H1 (cell line): ENCODE measurements around the gene IFT122. TPM values are rescaled to one million over a fixed set of nuclear protein-coding genes. Genes with fewer than 3 reads are reported as not detected.
A peak's percentile ranks its signal among the peaks of the same experiment; 100 is the strongest.

Experiments used
- CTCF ChIA-PET: fragments of 300-600 bp; sonication (Branson Sonifier 250); formaldehyde crosslinking; loops from one replicate; lab custom pipeline; 2021; ENCODE audit not compliant: partially characterized antibody; lab: Charles Lee
- POLR2A ChIA-PET: fragments of 300-600 bp; sonication (Branson Sonifier 250); formaldehyde crosslinking; loops from one replicate; lab custom pipeline; 2021; ENCODE audit warnings: inconsistent platforms; ENCODE audit not compliant: partially characterized antibody; lab: Charles Lee
- DNase-seq, 2 experiments: peaks; one replicate each; pipeline versions ENCODE4 v3.0.0 to v3.0.0-alpha.2; 2010 to 2022; ENCODE audit warnings: low spot score in 2 of 2, low read depth in 1 of 2, mixed read lengths in 1 of 2
- FAIRE-seq: peaks from 2 replicates; lab custom pipeline; 2011; peaks lifted over from hg19 to GRCh38; lab: Jason Lieb, UNC
- H2AFZ ChIP-seq: 2 replicates; pipeline ENCODE4 v1.8.1; 2012; ENCODE audit warnings: low read length, inconsistent platforms
- H2AK5ac ChIP-seq: 2 replicates; pipeline ENCODE4 v1.6.1; 2013; ENCODE audit warnings: low read depth, low read length
- H2BK120ac ChIP-seq: replicated peaks from 2 replicates; pipeline ENCODE3; 2013; ENCODE audit warnings: low read depth, low read length, inconsistent platforms
- H2BK12ac ChIP-seq: 2 replicates; pipeline ENCODE4 v1.6.1; 2013; ENCODE audit warnings: low read depth, low read length
- H2BK15ac ChIP-seq: 2 replicates; pipeline ENCODE4 v1.6.1; 2013; ENCODE audit warnings: low read length
- H2BK20ac ChIP-seq: 2 replicates; pipeline ENCODE4 v1.6.1; 2013; ENCODE audit warnings: low read length
- H2BK5ac ChIP-seq: 2 replicates; pipeline ENCODE4 v1.6.1; 2013; ENCODE audit warnings: low read depth, low read length
- H3K14ac ChIP-seq: 2 replicates; pipeline ENCODE4 v1.6.1; 2013; ENCODE audit warnings: inconsistent platforms; ENCODE audit not compliant: insufficient read length
- H3K18ac ChIP-seq: 2 replicates; pipeline ENCODE4 v1.6.1; 2013; ENCODE audit warnings: low read length; ENCODE audit errors: extremely low read depth
- H3K23ac ChIP-seq: 2 replicates; pipeline ENCODE4 v1.6.1; 2013; ENCODE audit warnings: inconsistent platforms; ENCODE audit not compliant: insufficient read length
- H3K23me2 ChIP-seq: 2 replicates; pipeline ENCODE4 v1.6.1; 2013; ENCODE audit warnings: low read depth, low read length
- H3K27ac ChIP-seq: 2 replicates; pipeline ENCODE4 v1.6.1; 2011; ENCODE audit warnings: low read depth, low read length, inconsistent platforms
- H3K27me3 ChIP-seq, 4 experiments: replicated peaks in 1 of 4; 1 replicate in 1 of 4; 2 replicates in 3 of 4; pipeline versions ENCODE4 v1.6.1 to v1.8.1; 2011 to 2013; ENCODE audit warnings: low read length in 3 of 4, mild to moderate bottlenecking in 3 of 4, inconsistent platforms in 2 of 4, mixed read lengths in 2 of 4, moderate library complexity in 1 of 4; ENCODE audit not compliant: control insufficient read depth in 3 of 4, insufficient read depth in 3 of 4; ENCODE audit errors: extremely low read depth in 1 of 4
- H3K36me3 ChIP-seq, 4 experiments: 2 replicates each; pipeline versions ENCODE4 v1.6.1 to v1.8.1; 2011 to 2013; ENCODE audit warnings: mild to moderate bottlenecking in 4 of 4, low read length in 3 of 4, moderate library complexity in 2 of 4, control low read depth in 1 of 4, inconsistent platforms in 1 of 4; ENCODE audit not compliant: insufficient read depth in 4 of 4, control insufficient read depth in 2 of 4
- H3K4ac ChIP-seq: replicated peaks from 2 replicates; pipeline ENCODE3; 2013; ENCODE audit warnings: low read length, low read depth, mixed read lengths, inconsistent platforms; ENCODE audit not compliant: insufficient read length
- H3K4me1 ChIP-seq, 4 experiments: replicated peaks in 1 of 4; 1 replicate in 1 of 4; 2 replicates in 3 of 4; pipeline versions ENCODE4 v1.6.1 to v1.8.1; 2011 to 2013; ENCODE audit warnings: low read length in 3 of 4, inconsistent platforms in 2 of 4, mixed read lengths in 1 of 4; ENCODE audit not compliant: insufficient read depth in 4 of 4, control insufficient read depth in 3 of 4
- H3K4me2 ChIP-seq, 2 experiments: 2 replicates each; pipeline versions ENCODE4 v1.6.1 to v1.8.1; 2011 to 2013; ENCODE audit warnings: low read depth in 2 of 2, low read length in 2 of 2, control low read depth in 1 of 2, inconsistent platforms in 1 of 2, mild to moderate bottlenecking in 1 of 2; ENCODE audit not compliant: insufficient read depth in 1 of 2
- H3K4me3 ChIP-seq, 4 experiments: fragments of 200-600, 300-600 bp in 1 of 4; sonication (generic), shearing (Covaris generic), sonication (Bioruptor Twin) in 1 of 4; 2 replicates each; pipeline versions ENCODE4 v1.5.1 to v1.8.1; 2011 to 2016; ENCODE audit warnings: low read length in 4 of 4, low read depth in 3 of 4, control low read depth in 2 of 4, inconsistent platforms in 2 of 4, mild to moderate bottlenecking in 2 of 4, mixed read lengths in 1 of 4, moderate library complexity in 1 of 4; ENCODE audit not compliant: insufficient read depth in 2 of 4; ENCODE audit errors: extremely low read depth in 1 of 4
- H3K56ac ChIP-seq: replicated peaks from 2 replicates; pipeline ENCODE3; 2013; ENCODE audit warnings: low read depth, mild to moderate bottlenecking, mixed read lengths, low read length, inconsistent platforms; ENCODE audit not compliant: insufficient read length
- H3K79me1 ChIP-seq: 2 replicates; pipeline ENCODE4 v1.6.1; 2013; ENCODE audit warnings: low read depth, low read length, control low read depth
- H3K79me2 ChIP-seq, 2 experiments: 2 replicates each; pipeline versions ENCODE4 v1.6.1 to v1.8.1; 2012 to 2013; ENCODE audit warnings: low read length in 2 of 2, mild to moderate bottlenecking in 2 of 2, inconsistent platforms in 1 of 2; ENCODE audit not compliant: insufficient read depth in 2 of 2, control insufficient read depth in 1 of 2
- H3K9ac ChIP-seq, 4 experiments: replicated peaks in 1 of 4; 1 replicate in 1 of 4; 2 replicates in 3 of 4; pipeline versions ENCODE4 v1.6.1 to v1.8.1; 2011 to 2013; ENCODE audit warnings: low read depth in 3 of 4, low read length in 3 of 4, control low read depth in 2 of 4, mild to moderate bottlenecking in 2 of 4, moderate library complexity in 2 of 4, inconsistent platforms in 1 of 4; ENCODE audit errors: extremely low read depth in 1 of 4
- H3K9me3 ChIP-seq, 2 experiments: 2 replicates each; pipeline versions ENCODE4 v1.6.1 to v1.8.1; 2012 to 2013; ENCODE audit warnings: mild to moderate bottlenecking in 2 of 2, moderate library complexity in 2 of 2, control low read depth in 1 of 2, inconsistent platforms in 1 of 2, low read depth in 1 of 2, low read length in 1 of 2, mixed read lengths in 1 of 2; ENCODE audit not compliant: insufficient read depth in 2 of 2
- H4K20me1 ChIP-seq, 2 experiments: replicated peaks in 1 of 2; 2 replicates each; pipeline versions ENCODE3 to v1.8.1; 2011 to 2013; ENCODE audit warnings: inconsistent platforms in 2 of 2, low read length in 2 of 2, mild to moderate bottlenecking in 1 of 2; ENCODE audit not compliant: insufficient read depth in 2 of 2, control insufficient read depth in 1 of 2
- H4K5ac ChIP-seq: 2 replicates; pipeline ENCODE4 v1.6.1; 2013; ENCODE audit warnings: low read length, low read depth, mixed read lengths, inconsistent platforms; ENCODE audit not compliant: insufficient read length
- H4K8ac ChIP-seq: 2 replicates; pipeline ENCODE4 v1.8.0; 2013; ENCODE audit warnings: mild to moderate bottlenecking, moderate library complexity, low read length, inconsistent platforms; ENCODE audit not compliant: insufficient read depth; ENCODE audit errors: extremely low read depth
- H4K91ac ChIP-seq: replicated peaks from 2 replicates; pipeline ENCODE3; 2013; ENCODE audit warnings: low read length, mixed read lengths, inconsistent platforms; ENCODE audit not compliant: insufficient read length
- BRCA1 ChIP-seq: IDR thresholded peaks from 2 replicates; pipeline ENCODE4 v1.6.1; 2012; ENCODE audit warnings: low read depth, low read length, improper control_type of control experiment
- CBX8 ChIP-seq: fragments of 300-800, 300-1000 bp; sonication (generic); IDR thresholded peaks from 2 replicates; pipeline ENCODE4 v1.7.1; 2016; ENCODE audit warnings: low read depth, low read length, borderline replicate concordance
- CHD1 ChIP-seq: IDR thresholded peaks from 2 replicates; pipeline ENCODE4 v1.6.1; 2012; ENCODE audit warnings: low read depth, low read length, improper control_type of control experiment
- GTF2F1 ChIP-seq: IDR thresholded peaks from 2 replicates; pipeline ENCODE4 v1.6.1; 2012; ENCODE audit warnings: low read depth, low read length, improper control_type of control experiment, borderline replicate concordance
- JUN ChIP-seq: IDR thresholded peaks from 2 replicates; pipeline ENCODE4 v1.6.1; 2011; ENCODE audit warnings: low read depth, mild to moderate bottlenecking, improper control_type of control experiment, low read length
- SP1 ChIP-seq: IDR thresholded peaks from 2 replicates; pipeline ENCODE4 v1.6.1; 2011; ENCODE audit warnings: low read depth, low read length
- SP4 ChIP-seq: IDR thresholded peaks from 2 replicates; pipeline ENCODE4 v1.6.1; 2012; ENCODE audit warnings: low read length, inconsistent platforms
- TAF1 ChIP-seq: IDR thresholded peaks from 2 replicates; pipeline ENCODE4 v1.6.1; 2011; ENCODE audit warnings: mild to moderate bottlenecking, low read depth, low read length
- ZNF274 ChIP-seq: IDR thresholded peaks from 2 replicates; pipeline ENCODE4 v1.7.0; 2012; ENCODE audit warnings: low read length, borderline replicate concordance; ENCODE audit errors: extremely low read depth
- WGBS, 2 experiments: shearing (Covaris generic) in 1 of 2; methylation state at CpG; one replicate each; pipeline versions ENCODE4 v1.1.6 to v1.1.7; 2013 to 2015; ENCODE audit warnings: low lambda C conversion rate in 2 of 2, mixed read lengths in 2 of 2, inconsistent platforms in 1 of 2, low coverage in 1 of 2, missing lambda C conversion rate in 1 of 2; ENCODE audit not compliant: insufficient replicate concordance in 2 of 2, insufficient coverage in 1 of 2, insufficient read length in 1 of 2; ENCODE audit errors: extremely low coverage in 1 of 2, missing lambda C conversion rate in 1 of 2; 5-methylcytosine and 5-hydroxymethylcytosine counted together
- polyA plus RNA-seq, 7 experiments: library from polyadenylated mRNA; depleted of rRNA in 3 of 7; stranded (reverse) in 5 of 7; unstranded in 2 of 7; fragments of >200 nt in 5 of 7; fragments of 200-250 nt in 2 of 7; gene quantifications; 1 replicate in 5 of 7; 2 replicates in 1 of 7; 4 replicates in 1 of 7; pipeline versions ENCODE4 v1.2.1 to v1.2.3, GENCODE V29; 2011 to 2013; ENCODE audit warnings: missing spikeins in 2 of 7, mixed read lengths in 2 of 7
- total RNA-seq: library from RNA; stranded (reverse); fragmentation: NEBNext Ultra II Directional; extraction: Animal tissue kit (Norgen Biotek cat#: 25700); gene quantifications from 2 replicates; pipeline ENCODE4 v1.2.1, GENCODE V29; 2021

Gene IFT122
- total and polyA plus RNA-seq, 2 of the 8 experiments (the other 6 are each of a cell fraction or from before 2014, with no cell fraction given): 23.7 to 25.1 TPM

DNA sequence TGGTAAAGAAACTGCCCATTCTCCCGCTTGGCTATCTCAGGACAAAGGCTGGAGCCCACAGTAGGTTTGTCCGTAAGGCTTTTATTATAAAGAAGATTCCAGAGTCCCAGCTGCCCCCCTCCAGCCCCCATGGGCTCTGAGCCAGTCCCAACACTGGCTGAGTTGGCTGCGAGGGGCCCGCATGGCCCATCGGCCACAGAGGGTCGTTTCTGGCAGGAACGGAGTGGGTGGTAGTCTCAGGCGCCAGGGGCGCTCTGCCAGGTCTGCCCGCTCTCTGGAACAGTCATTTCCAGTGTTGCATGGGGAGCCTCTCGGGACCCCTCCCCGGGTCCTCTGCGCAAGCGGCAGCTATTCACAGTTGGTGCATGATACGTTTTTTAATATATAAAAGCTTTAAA is 115.1 kb downstream of the IFT122 start:
- no peak overlapping the region for H4K8ac ChIP-seq
- no peak overlapping the region for H4K5ac ChIP-seq
- no peak for DNase-seq
- H3K4me3 ChIP-seq: no peak overlapping the region
- no peak overlapping the region for H2AFZ ChIP-seq
- H3K79me1 ChIP-seq: no peaks in the 10 kb centered on the region
- no peak overlapping the region for H2BK120ac ChIP-seq
- H3K36me3 ChIP-seq: no peaks in the 10 kb centered on the region; a peak in 1 of 8 replicates
- 94% methylated on average over 15 of the region's 15 CpGs; no CpG with 5 or more reads in 1 of the 2 experiments for WGBS, 2 experiments
- no peak overlapping the region for H3K27ac ChIP-seq
- H2AK5ac ChIP-seq: no peak overlapping the region
- CTCF ChIA-PET: interaction anchor here (0.9 to 11.3 kb wide), 7 partner anchors 11 to 168 kb away, joined by 3 to 93 read pairs (median 5); partner anchors contain the start of genes H1-8 and RHO
- no peak overlapping the region for H2BK20ac ChIP-seq
- no peaks in the 10 kb centered on the region; a peak in 1 of 7 replicates for H3K27me3 ChIP-seq
- H2BK12ac ChIP-seq: no peak overlapping the region
- H3K23me2 ChIP-seq: no peaks in the 10 kb centered on the region
- 0 out of 2 replicates have a peak overlapping the region, but pooled peaks have one; percentile 44 for H2BK5ac ChIP-seq
- no peak overlapping the region for H3K4ac ChIP-seq
- H4K91ac ChIP-seq: no peak overlapping the region
- H3K9me3 ChIP-seq: no peaks in the 10 kb centered on the region
- H3K79me2 ChIP-seq: no peaks in the 10 kb centered on the region
- no peak overlapping the region for H3K4me2 ChIP-seq
- H3K18ac ChIP-seq: no peak overlapping the region
- no peak overlapping the region for H2BK15ac ChIP-seq
- H3K9ac ChIP-seq: no peak overlapping the region
- peaks cover 3 to 22% (median 11%) of the 10 kb centered on the region in 4 experiments for H3K4me1 ChIP-seq
- no peak for FAIRE-seq
- H3K23ac ChIP-seq: no peak overlapping the region
- POLR2A ChIA-PET: interaction anchor here (0.7 to 1.2 kb wide), 5 partner anchors 11 to 239 kb away, joined by 3 to 5 read pairs (median 4); a partner anchor contains a TSS
- no peak overlapping the region for H3K56ac ChIP-seq
- no peak overlapping the region for H3K14ac ChIP-seq
- peaks cover 0 to 1% of the 10 kb centered on the region in 2 experiments for H4K20me1 ChIP-seq
- TF ChIP-seq SP1 (no peak), CBX8 (no peak), CHD1 (no peak), TAF1 (no peak), SP4 (no peak), GTF2F1 (no peak), JUN (no peak), BRCA1 (no peak), ZNF274 (no peak)
